Loucy (cell line): ENCODE results near the gene RPTOR.

ENCODE experiments used
- H2AFZ ChIP-seq: fragments of 200-600 bp; sonication (generic); 2 replicates; pipeline ENCODE4 v1.6.0; 2016; ENCODE audit warnings: antibody characterized with exemption, mild to moderate bottlenecking, low read length, moderate library complexity
- H3F3A ChIP-seq: fragments of 200-600 bp; 2 replicates; pipeline ENCODE4 v1.6.0; 2016; ENCODE audit warnings: antibody characterized with exemption, low read depth, mild to moderate bottlenecking
- H3K27me3 ChIP-seq: fragments of 200-600 bp; sonication (generic); 2 replicates; pipeline ENCODE4 v1.6.1; 2014; ENCODE audit warnings: low read length, mild to moderate bottlenecking; ENCODE audit not compliant: insufficient read depth, poor library complexity, severe bottlenecking
- H3K36me3 ChIP-seq: fragments of 200-600 bp; sonication (generic); 2 replicates; pipeline ENCODE4 v1.6.1; 2016; ENCODE audit warnings: low read length; ENCODE audit not compliant: insufficient read depth
- H3K4me1 ChIP-seq: fragments of 200-600 bp; sonication (generic); 2 replicates; pipeline ENCODE4 v1.5.1; 2014; ENCODE audit warnings: low read length, mild to moderate bottlenecking; ENCODE audit not compliant: insufficient read depth, poor library complexity, severe bottlenecking
- H3K4me2 ChIP-seq: fragments of 200-600 bp; sonication (generic); 2 replicates; pipeline ENCODE4 v1.6.0; 2014; ENCODE audit warnings: antibody characterized with exemption, low read length, low read depth, mild to moderate bottlenecking; ENCODE audit not compliant: poor library complexity, severe bottlenecking
- H3K4me3 ChIP-seq: fragments of 200-600 bp; sonication (generic); 2 replicates; pipeline ENCODE4 v1.5.1; 2014; ENCODE audit warnings: low read length, mild to moderate bottlenecking, mixed read lengths; ENCODE audit not compliant: poor library complexity, severe bottlenecking
- H3K79me2 ChIP-seq: fragments of 200-600 bp; sonication (generic); 2 replicates; pipeline ENCODE4 v1.6.1; 2014; ENCODE audit warnings: low read length; ENCODE audit not compliant: insufficient read depth
- H3K9ac ChIP-seq: fragments of 200-600 bp; sonication (generic); 2 replicates; pipeline ENCODE4 v1.6.0; 2014; ENCODE audit warnings: mild to moderate bottlenecking, low read depth, low read length, moderate library complexity; ENCODE audit not compliant: poor library complexity, severe bottlenecking
- H3K9me2 ChIP-seq: fragments of 200-600 bp; sonication (generic); replicated peaks from 2 replicates; pipeline ENCODE4 v1.6.1; 2016; ENCODE audit warnings: low read depth, low read length, mixed read lengths
- H3K9me3 ChIP-seq: fragments of 200-600 bp; sonication (generic); 2 replicates; pipeline ENCODE4 v1.6.1; 2014; ENCODE audit warnings: mild to moderate bottlenecking, antibody characterized with exemption, low read length, low read depth; ENCODE audit not compliant: insufficient read depth
- H4K20me1 ChIP-seq: fragments of 200-600 bp; sonication (generic); 2 replicates; pipeline ENCODE4 v1.6.0; 2014; ENCODE audit warnings: antibody characterized with exemption, low read length, mild to moderate bottlenecking; ENCODE audit not compliant: insufficient read depth, poor library complexity, severe bottlenecking
- EZH2phosphoT487 ChIP-seq: fragments of 200-600 bp; IDR thresholded peaks from 2 replicates; pipeline ENCODE4 v1.6.1; 2018; ENCODE audit warnings: antibody characterized with exemption, mild to moderate bottlenecking, moderate library complexity, borderline replicate concordance
- TF ChIP-seq, protein P1 (sequence below): fragments of 200-600 bp; sonication (generic); conservative IDR thresholded peaks from 2 replicates; pipeline ENCODE4 v1.5.1; 2014; ENCODE audit warnings: mild to moderate bottlenecking, antibody characterized with exemption, low read length

Gene RPTOR

DNA sequence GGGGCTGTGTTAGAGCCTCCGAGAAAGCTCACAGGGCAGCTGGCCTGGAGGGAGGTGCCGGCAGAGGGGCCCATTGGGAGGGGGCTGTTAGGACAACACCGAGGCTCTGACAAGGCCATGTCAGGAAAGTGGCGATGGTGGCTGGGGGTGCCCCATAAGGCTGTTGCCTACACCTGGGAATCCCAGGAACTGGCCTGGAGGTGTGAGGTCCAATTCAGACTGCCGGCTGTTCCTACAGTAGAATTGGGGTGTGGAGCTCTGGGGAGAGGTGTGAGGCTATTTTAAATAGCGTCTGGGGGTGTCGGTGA is 292.0 kb downstream of the RPTOR start:
- TF ChIP-seq EZH2phosphoT487 = no peak
- TF ChIP-seq, protein P1, sequence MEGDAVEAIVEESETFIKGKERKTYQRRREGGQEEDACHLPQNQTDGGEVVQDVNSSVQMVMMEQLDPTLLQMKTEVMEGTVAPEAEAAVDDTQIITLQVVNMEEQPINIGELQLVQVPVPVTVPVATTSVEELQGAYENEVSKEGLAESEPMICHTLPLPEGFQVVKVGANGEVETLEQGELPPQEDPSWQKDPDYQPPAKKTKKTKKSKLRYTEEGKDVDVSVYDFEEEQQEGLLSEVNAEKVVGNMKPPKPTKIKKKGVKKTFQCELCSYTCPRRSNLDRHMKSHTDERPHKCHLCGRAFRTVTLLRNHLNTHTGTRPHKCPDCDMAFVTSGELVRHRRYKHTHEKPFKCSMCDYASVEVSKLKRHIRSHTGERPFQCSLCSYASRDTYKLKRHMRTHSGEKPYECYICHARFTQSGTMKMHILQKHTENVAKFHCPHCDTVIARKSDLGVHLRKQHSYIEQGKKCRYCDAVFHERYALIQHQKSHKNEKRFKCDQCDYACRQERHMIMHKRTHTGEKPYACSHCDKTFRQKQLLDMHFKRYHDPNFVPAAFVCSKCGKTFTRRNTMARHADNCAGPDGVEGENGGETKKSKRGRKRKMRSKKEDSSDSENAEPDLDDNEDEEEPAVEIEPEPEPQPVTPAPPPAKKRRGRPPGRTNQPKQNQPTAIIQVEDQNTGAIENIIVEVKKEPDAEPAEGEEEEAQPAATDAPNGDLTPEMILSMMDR = no peak
- no peak overlapping the region for H2AFZ ChIP-seq
- H3F3A ChIP-seq = no peaks in the 10 kb centered on the region
- H3K79me2 ChIP-seq = no peaks in the 10 kb centered on the region
- H3K27me3 ChIP-seq = no peaks in the 10 kb centered on the region
- no peak overlapping the region for H3K9ac ChIP-seq
- no peak overlapping the region for H3K4me2 ChIP-seq
- H3K36me3 ChIP-seq = peaks cover 4% of the 10 kb centered on the region; the same call in 1 of the 2 replicates
- H3K4me1 ChIP-seq = peaks cover 26% of the 10 kb centered on the region
- H4K20me1 ChIP-seq = no peaks in the 10 kb centered on the region
- no peak overlapping the region for H3K4me3 ChIP-seq
- no peaks in the 10 kb centered on the region for H3K9me2 ChIP-seq
- H3K9me3 ChIP-seq = no peaks in the 10 kb centered on the region

DNA sequence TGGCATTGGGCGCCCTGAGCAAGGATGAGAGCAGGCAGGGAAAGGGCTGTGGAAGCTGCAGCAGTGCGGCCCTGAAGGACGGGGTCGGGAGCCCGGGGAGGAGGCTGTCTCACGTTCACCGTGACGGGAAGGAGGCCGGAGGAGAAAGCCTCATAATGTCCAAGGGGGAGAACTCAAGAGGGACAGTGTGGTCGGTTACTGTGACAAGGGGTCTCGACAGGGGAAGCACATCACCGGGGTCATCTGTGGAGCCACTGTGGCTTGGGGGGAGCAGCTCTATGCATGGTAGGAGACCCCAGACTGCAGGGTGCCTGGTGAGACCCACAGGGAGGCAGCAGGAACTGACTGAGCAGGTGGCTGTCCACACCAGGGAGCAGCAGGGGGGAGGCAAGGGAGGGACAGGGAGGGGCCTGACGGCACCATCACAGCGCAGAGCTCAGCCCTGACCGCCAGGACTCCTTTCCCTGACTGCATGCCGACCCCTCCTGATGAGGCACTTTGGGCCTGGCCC is 292.4 kb downstream of the RPTOR start:
- Histone ChIP-seq H3F3A (no peaks in the 10 kb centered on the region), H3K27me3 (no peaks in the 10 kb centered on the region), H3K79me2 (no peaks in the 10 kb centered on the region), H3K9me3 (no peaks in the 10 kb centered on the region), H3K9ac (no peak overlapping the region), H4K20me1 (no peaks in the 10 kb centered on the region), H3K9me2 (no peaks in the 10 kb centered on the region), H3K36me3 (peaks cover 4% of the 10 kb centered on the region; the same call in 1 of the 2 replicates), H3K4me3 (no peak overlapping the region), H3K4me2 (no peak overlapping the region), H2AFZ (no peak overlapping the region), H3K4me1 (peaks cover 22% of the 10 kb centered on the region)
- TF ChIP-seq, protein P1 = no peak
- no peak for TF ChIP-seq EZH2phosphoT487

DNA sequence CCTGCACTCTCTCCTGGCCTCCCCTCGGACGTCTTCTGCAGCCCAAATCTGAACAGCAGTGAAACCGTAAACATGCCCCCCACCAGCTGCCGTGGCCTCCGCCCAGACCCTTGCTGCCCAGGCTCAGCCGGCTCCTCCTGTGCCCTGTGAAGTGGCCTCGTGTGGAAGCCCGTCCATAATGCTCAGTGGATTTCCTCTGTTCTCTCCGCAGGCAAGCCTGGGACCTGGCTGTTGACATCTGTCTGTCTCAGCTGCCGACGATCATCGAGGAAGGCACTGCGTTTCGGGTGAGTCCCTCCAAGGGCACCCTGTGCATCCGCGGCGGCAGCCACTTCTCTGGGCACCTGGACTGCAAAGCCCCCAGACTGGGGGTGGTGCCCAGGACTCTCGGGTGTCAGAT is 293.1 kb downstream of the RPTOR start:
- Histone ChIP-seq H3K4me2 (no peak overlapping the region), H3K27me3 (no peaks in the 10 kb centered on the region)

More for the DNA sequence above, 293.1 kb downstream of the RPTOR start:
- Histone ChIP-seq H3K9ac (no peak overlapping the region), H3K36me3 (peaks cover 4% of the 10 kb centered on the region; the same call in 1 of the 2 replicates), H3K9me3 (no peaks in the 10 kb centered on the region), H3K79me2 (no peaks in the 10 kb centered on the region), H2AFZ (no peak overlapping the region), H3F3A (no peaks in the 10 kb centered on the region), H3K9me2 (no peaks in the 10 kb centered on the region), H3K4me3 (no peak overlapping the region), H4K20me1 (no peaks in the 10 kb centered on the region), H3K4me1 (peaks cover 15% of the 10 kb centered on the region)
- no peak for TF ChIP-seq EZH2phosphoT487
- TF ChIP-seq, protein P1 = no peak
